ENCODE measurements around the gene METTL6. TPM values are rescaled to one million over a fixed set of nuclear protein-coding genes. Genes with fewer than 3 reads are reported as not detected.
A peak's percentile ranks its signal among the peaks of the same experiment; 100 is the strongest.

METTL6 gene
- total RNA-seq, 2 donors from 2014 or later, result 22.3 to 24.8 TPM

DNA sequence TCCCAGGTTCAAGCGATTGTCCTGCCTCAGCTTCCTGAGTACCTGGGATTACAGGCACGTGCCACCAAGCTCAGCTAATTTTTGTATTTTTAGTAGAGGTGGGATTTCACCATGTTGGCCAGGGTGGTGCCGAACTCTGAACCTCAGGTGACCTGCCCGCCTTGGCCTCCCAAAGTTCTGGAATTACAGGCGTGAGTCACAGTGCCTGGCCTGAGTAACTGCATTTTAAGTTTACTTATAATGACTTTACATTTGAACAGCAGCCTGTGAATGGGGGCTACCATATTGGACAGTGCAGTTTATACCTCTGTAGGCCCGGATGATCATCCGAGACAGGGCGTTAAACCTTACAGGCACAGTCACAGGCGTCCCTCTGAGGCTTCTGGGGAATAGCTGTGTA lies 24.8 kb upstream of the METTL6 start:
- no peaks in the 10 kb centered on the region for H3K27me3 ChIP-seq (ENCODE audit: control insufficient read depth, insufficient read depth, low read length, poor library complexity, severe bottlenecking)
- no peak overlapping the region for H3K9ac ChIP-seq (ENCODE audit: extremely low read depth, low read length, poor library complexity, severe bottlenecking)
- no peaks in the 10 kb centered on the region for H3K9me3 ChIP-seq (ENCODE audit: control insufficient read depth, low read length)
- TF ChIP-seq CTCF (conservative IDR thresholded peaks at IDR 0.05), result no peak
- no peaks in the 10 kb centered on the region for H3K9me3 Mint-ChIP-seq
- H3K27me3 Mint-ChIP-seq (ENCODE audit: insufficient read depth), result no peaks in the 10 kb centered on the region
- H3K4me1 Mint-ChIP-seq, result no peaks in the 10 kb centered on the region
- no peak overlapping the region for H3K4me3 ChIP-seq (ENCODE audit: low read length)
- no peaks in the 10 kb centered on the region for H3K4me1 ChIP-seq (ENCODE audit: control insufficient read depth, insufficient read depth, low read length)
- WGBS, 2 experiments (ENCODE audit: insufficient coverage in 1 of 2, insufficient read length in 1 of 2), result 71 to 81% methylated on average over 7 to 9 of the region's 9 CpGs
- no peak overlapping the region for H3K27ac ChIP-seq (ENCODE audit: low read depth, low read length)
- peaks cover 2% of the 10 kb centered on the region for H3K36me3 Mint-ChIP-seq (ENCODE audit: low read depth)
- no peak for DNase-seq
- H3K4me3 Mint-ChIP-seq, result no peak overlapping the region
- H3K36me3 ChIP-seq (ENCODE audit: control insufficient read depth, insufficient read depth, low read length), result no peaks in the 10 kb centered on the region
- H3K27ac Mint-ChIP-seq, result no peak overlapping the region

GRCh38 chr3:15451216-15452113 lies 24.1 kb upstream of the METTL6 start:
- no peak overlapping the region for H3K4me3 ChIP-seq (ENCODE audit: low read length)
- Mint-ChIP-seq H3K4me3 (no peak overlapping the region), H3K4me1 (no peaks in the 10 kb centered on the region), H3K9me3 (no peaks in the 10 kb centered on the region), H3K36me3 (ENCODE audit: low read depth) (peaks cover 2% of the 10 kb centered on the region), H3K27me3 (ENCODE audit: insufficient read depth) (no peaks in the 10 kb centered on the region), H3K27ac (no peak overlapping the region)
- 92 to 98% methylated on average over 12 to 18 of the region's 18 CpGs for WGBS, 2 experiments (ENCODE audit: insufficient coverage in 1 of 2, insufficient read length in 1 of 2)
- H3K36me3 ChIP-seq (ENCODE audit: control insufficient read depth, insufficient read depth, low read length), result no peaks in the 10 kb centered on the region
- no peaks in the 10 kb centered on the region for H3K4me1 ChIP-seq (ENCODE audit: control insufficient read depth, insufficient read depth, low read length)
- no peak for TF ChIP-seq CTCF (conservative IDR thresholded peaks at IDR 0.05)
- DNase-seq, result peak; percentile 31
- H3K27me3 ChIP-seq (ENCODE audit: control insufficient read depth, insufficient read depth, low read length, poor library complexity, severe bottlenecking), result no peaks in the 10 kb centered on the region
- H3K27ac ChIP-seq (ENCODE audit: low read depth, low read length), result no peak overlapping the region
- H3K9ac ChIP-seq (ENCODE audit: extremely low read depth, low read length, poor library complexity, severe bottlenecking), result no peak overlapping the region
- no peaks in the 10 kb centered on the region for H3K9me3 ChIP-seq (ENCODE audit: control insufficient read depth, low read length)

DNA sequence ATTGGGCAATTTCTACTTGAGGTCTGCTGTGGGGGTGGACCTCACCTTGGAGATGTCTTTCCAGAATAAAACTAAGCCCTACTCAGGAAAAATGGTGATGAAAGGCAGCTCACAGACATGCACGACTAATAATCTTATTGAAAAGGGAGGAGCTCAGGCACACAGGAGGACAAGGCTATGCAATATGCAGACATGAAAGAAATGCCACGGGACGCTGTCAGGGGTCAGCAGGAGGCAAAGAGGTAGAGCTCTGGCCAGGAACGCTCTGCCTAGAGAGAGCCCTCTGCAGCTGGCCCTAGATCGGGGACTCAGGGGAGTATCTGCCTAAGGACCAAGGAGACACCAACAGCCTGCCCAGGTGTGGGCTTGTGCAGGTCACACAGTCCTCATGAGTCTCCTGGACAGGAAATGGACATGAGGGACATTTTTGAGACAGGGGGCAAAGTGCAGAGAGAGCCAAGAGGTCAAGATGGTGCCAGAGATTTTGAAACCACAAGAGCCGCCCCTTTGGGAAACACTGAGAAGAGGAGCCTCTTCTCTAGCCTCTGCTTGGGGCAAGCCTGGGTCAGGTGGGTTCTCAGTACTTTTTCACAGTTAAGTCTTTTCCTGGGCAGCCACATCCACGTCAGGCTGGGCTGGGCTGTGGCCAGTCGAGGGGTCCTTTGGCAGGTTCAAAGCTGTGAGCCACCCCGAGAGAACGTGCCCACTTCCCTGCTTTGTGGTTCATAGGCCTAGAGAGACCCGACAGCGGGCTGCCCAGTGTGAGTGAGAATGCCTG lies 23.3 kb upstream of the METTL6 start:
- H3K9ac ChIP-seq (ENCODE audit: extremely low read depth, low read length, poor library complexity, severe bottlenecking), result no peak overlapping the region
- Mint-ChIP-seq H3K9me3 (no peaks in the 10 kb centered on the region), H3K36me3 (ENCODE audit: low read depth) (peaks cover 6% of the 10 kb centered on the region), H3K27ac (no peak overlapping the region), H3K4me1 (no peaks in the 10 kb centered on the region), H3K4me3 (no peak overlapping the region), H3K27me3 (ENCODE audit: insufficient read depth) (no peaks in the 10 kb centered on the region)
- H3K36me3 ChIP-seq (ENCODE audit: control insufficient read depth, insufficient read depth, low read length), result no peaks in the 10 kb centered on the region
- no peaks in the 10 kb centered on the region for H3K4me1 ChIP-seq (ENCODE audit: control insufficient read depth, insufficient read depth, low read length)
- H3K9me3 ChIP-seq (ENCODE audit: control insufficient read depth, low read length), result no peaks in the 10 kb centered on the region
- TF ChIP-seq CTCF (conservative IDR thresholded peaks at IDR 0.05), result no peak
- H3K4me3 ChIP-seq (ENCODE audit: low read length), result no peak overlapping the region
- DNase-seq, result peak; percentile 32
- no peak overlapping the region for H3K27ac ChIP-seq (ENCODE audit: low read depth, low read length)
- WGBS, 2 experiments (ENCODE audit: insufficient coverage in 1 of 2, insufficient read length in 1 of 2), result 95 to 97% methylated on average over 12 of the region's 12 CpGs
- H3K27me3 ChIP-seq (ENCODE audit: control insufficient read depth, insufficient read depth, low read length, poor library complexity, severe bottlenecking), result no peaks in the 10 kb centered on the region

Data from endodermal cell (in vitro differentiated cells).